NCI-H460 (cell line): ENCODE data around the gene CASP9. TPM values are rescaled to one million over a fixed set of nuclear protein-coding genes. Genes with fewer than 3 reads are reported as not detected.

ENCODE experiments used
- DNase-seq: peaks from one replicate; pipeline ENCODE4 v3.0.0-alpha.2; 2016; ENCODE audit warnings: low read depth; ENCODE audit errors: extremely low read depth
- small RNA-seq, 2 experiments: library from RNA; depleted of rRNA; stranded (forward); fragments of <200 nt; gene quantifications; one replicate each; pipeline ENCODE3, GENCODE V24; 2014
- total RNA-seq: library from RNA; depleted of rRNA; stranded (reverse); fragments of >200 nt; shearing (Covaris generic); gene quantifications from 2 replicates; pipeline ENCODE4 v1.2.3, GENCODE V29; 2014; rRNA removed

CASP9 gene
- total RNA-seq, 1 experiment from 2014 or later: 18.0 TPM

DNA sequence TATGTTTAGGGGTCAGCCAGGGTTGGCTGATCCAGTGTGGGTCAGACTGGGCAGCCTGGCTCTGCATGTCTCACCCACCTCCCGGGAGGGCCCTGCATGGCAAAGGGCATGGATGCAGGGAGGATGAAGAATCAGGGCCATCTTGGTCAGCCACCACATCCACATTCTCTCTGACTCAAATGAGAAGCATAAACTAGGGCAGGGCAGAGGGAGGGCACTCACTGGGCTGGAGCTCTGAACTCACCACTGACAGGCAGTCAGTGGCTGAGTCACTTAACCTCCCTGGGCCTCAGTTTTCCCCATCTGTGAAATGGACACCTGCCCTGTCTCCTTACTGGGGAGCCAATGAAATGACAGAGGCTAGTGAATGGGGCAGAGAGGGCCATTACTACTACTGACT lies 71.8 kb downstream of the CASP9 start:
- no peak for DNase-seq

DNA sequence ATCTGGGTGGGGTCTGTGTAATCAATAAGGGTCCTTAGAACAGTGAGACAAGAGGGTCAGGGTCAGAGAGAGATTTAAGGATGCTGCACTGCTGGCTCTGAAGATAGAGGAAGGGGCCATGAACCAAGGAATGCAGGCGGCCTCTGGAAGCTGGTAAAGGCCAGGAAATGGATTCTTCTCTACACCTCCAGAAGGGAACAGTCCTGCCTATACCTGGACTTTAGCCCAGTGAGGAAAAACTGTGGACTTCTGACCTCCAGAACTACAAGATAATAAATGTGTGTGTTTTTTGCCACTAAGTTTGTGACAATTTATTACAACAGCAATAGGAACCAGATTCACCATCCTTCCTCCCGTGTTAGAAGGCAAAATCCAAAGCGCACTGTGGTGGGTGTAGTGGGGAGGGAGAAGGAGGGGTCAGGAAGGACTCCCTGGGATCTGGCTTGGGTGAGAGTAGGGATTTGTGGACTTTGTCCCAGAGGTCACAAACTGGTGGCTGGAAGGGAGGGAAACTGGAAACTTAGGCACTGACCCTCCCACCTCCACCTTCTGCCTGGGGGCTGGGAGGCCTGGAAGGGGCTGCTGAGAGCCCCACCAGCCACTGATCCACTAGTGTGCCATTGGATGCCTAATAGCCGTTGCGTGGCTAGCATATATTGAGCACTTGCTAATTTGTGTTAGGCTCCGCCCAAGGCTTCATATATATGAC lies 72.8 kb downstream of the CASP9 start:
- DNase-seq: no peak

DNA sequence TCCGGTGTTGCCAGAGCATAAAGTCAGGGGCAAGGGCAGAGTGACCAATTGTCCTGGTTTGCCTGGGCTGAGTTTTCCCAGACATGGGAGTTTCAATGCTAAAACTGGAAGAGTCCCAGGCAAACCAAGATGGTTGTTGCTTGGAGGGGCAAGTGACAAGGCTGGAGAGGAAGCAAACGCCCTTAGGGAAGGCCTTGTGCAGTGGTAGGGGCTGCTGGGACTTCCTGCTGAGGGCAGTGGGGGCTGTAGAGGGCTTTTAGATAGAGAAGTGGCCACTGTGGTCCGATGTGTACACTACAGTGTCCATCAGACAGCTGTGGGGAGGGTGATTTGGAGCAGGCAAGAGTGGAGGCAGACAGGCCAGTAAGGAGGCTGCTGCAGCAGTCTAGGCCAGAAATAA lies 74.4 kb downstream of the CASP9 start:
- no peak for DNase-seq

DNA sequence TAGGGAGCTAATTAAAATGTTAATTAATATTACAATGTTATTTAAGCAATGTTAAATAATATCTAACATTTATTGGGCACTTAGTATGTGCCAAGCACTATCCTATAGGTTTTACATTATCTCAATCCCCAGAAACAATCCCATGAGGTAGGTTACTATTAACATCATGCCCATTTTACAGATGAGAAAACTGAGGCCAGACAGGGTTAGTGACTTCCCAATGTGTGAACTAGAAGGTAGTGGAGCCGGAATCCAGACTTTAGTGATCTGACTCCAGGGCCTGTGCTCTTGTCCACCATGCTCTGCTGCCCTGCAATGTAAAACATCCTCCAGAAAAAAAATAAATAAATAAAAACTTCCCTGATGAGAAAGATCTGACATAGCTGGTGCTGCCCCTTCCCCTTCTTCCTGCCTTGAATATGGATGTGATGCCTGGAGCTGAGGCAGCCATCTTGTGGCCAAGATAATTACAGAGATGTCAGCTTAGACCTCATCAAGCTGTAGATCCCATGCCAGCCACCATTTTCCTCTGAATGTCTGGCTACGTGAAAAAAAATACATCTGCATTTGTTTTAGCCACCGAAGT lies 75.0 kb downstream of the CASP9 start:
- DNase-seq: no peak

DNA sequence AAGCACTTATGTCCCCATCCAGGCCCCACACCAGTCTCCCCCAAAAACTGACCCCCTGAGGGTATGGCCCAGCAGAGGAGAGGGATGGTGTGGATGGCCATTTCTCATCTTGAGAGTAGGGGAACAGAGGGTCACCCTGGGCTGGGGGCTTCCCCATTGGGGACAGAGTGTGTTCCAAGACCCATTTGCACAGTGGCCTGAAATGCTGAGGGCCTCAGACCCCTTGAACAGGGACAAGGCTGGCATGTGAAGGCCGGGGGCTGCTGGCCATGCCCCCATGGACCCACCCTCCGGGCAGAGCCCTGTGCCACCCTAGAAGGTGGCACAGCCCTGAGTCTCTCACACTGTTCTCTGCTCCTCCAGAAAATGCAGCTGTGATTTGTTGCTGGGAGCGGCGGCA lies 77.8 kb downstream of the CASP9 start:
- DNase-seq: no peak

DNA sequence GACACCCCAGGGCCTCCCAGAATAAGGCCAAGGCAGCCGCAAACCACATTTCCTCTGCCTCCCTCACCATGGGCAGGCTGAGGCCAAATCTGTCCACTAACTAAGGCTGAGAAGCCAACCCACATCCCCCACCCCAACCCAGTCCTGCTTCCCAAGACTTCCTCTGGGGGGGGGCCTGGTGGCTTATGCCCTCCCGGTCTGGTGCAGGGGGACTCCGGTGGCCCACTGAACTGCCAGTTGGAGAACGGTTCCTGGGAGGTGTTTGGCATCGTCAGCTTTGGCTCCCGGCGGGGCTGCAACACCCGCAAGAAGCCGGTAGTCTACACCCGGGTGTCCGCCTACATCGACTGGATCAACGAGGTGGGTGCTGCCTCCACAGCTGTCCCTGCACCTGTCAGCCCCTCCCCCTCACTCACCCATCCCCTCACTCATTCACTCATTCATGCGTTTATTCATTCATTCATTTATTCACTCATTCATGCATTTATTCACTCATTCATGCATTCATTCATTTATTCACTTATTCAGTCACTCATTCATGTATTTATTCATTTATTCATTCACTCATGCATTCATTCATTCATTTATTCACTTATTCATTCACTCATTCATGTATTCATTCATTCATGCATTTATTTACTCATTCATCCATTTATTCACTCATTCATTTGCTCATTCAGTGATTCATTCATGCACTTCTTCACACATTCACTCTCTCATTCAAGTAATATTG lies 78.5 kb downstream of the CASP9 start:
- no peak for DNase-seq

DNA sequence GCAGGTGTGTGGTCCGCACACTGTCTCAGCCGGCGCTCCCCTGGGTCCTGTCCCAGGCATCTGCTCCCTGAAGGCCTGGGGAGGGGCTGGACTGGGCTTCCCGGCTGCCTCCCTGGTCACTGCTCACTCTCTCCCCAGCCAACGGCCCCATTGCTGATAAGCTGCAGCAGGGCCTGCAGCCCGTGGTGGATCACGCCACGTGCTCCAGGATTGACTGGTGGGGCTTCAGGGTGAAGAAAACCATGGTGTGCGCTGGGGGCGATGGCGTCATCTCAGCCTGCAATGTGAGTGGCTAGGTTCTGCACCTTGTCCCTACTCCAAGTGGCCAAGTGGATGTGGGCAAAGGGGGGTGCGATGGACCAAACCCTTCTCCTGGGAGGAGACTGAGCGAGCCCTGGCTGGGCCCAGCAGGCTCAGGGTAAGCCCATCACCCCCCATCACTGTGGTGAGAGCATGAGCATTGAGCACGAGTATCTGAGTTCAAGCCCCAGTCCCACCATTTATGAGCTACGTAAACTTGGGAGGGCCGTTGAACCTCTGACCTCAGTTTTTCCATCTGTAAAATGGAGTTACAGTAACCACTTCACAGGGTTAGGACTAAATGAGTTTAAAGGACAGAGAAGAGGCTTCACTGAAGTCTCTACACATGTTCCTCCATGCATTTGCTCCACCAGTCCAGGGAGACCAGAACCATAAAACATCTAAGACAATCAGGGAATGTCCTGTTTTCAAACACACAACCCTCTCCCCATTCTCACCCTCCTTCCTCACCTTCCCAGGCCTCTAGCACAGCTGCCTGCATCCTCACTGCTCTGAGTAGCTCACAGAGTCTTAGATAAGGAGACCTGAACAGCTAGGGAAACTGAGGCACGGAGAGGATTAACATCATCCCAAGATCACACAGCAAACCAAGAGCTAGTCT lies 79.3 kb downstream of the CASP9 start:
- no peak for DNase-seq

DNA sequence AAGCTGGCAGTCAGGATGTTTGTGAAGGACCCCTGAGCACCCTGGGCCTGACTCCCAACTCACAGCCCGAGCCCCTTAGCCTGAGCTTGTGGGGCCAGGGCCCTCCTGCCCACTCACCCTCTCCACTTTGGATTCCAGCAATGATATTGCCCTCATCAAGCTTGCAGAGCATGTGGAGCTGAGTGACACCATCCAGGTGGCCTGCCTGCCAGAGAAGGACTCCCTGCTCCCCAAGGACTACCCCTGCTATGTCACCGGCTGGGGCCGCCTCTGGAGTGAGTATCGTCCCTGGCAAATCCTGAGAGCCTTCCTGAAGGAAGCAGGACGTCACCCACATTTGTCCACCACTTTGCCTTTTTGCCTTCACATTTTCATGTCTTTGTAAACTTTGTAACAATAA lies 80.7 kb downstream of the CASP9 start:
- no peak for DNase-seq

DNA sequence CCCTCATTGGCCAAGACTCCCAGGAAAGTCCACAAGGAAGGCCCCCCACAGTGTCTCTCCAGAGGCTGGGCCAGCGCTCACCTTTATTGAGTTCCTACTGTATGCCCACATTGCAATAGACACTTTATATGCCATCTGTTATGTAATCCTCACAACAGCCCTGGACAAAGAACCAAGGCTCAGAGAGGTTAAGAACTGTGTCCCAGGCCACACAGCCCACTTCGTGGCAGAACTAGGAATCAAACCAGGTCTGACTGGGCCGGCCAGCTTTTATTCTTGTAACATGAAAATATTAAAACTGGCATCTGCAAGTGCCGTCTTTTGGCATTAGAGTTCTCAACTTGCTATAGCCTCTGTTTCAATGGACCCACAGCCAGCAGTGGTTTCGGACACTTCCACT lies 81.3 kb downstream of the CASP9 start:
- DNase-seq: no peak

DNA sequence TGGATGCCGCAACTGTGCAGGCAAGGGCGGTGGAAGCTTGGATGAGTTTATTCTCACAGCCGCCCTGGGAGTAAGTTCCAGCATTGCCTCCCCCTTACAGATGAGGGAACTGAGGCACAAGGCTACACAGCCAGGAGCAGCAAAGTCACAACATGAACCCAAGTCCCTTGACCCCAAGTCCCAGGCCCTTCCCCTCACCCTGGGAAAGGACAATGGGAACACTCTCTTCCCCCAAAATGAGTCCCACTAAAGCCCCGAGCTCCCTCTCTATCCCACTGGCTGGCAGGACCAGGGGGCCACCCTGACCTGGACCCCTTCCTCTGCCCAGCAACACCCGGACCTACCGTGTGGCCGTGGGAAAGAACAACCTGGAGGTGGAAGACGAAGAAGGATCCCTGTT lies 81.9 kb downstream of the CASP9 start:
- no peak for DNase-seq

Small RNAs within 50 kb of the gene (small RNA-seq; reads per million reads assigned to genes)
- 0 to 0.12 reads per million in 2 experiments for gene SCARNA21B

Other genes with a start within 250 kb of the CASP9 start
- gene EFHD2, start 114.3 kb downstream of the CASP9 start, total RNA-seq: 212 and 236 TPM in 2 replicates
- not detected in 2 replicates for gene CTRC, start 85.8 kb downstream of the CASP9 start, total RNA-seq
- not detected in 2 replicates for gene CELA2A, start 67.5 kb downstream of the CASP9 start, total RNA-seq
- not detected in 2 replicates for gene CELA2B, start 48.1 kb downstream of the CASP9 start, total RNA-seq
- 15.0 and 15.9 TPM in 2 replicates for gene DNAJC16, start 2.6 kb upstream of the CASP9 start, total RNA-seq
- 4.0 and 4.2 TPM in 2 replicates for gene AGMAT, start 60.8 kb upstream of the CASP9 start, total RNA-seq
- 7.8 and 9.8 TPM in 2 replicates for gene DDI2, start 93.2 kb upstream of the CASP9 start, total RNA-seq
- gene PLEKHM2, start 160.1 kb upstream of the CASP9 start, total RNA-seq: 20.6 and 21.0 TPM in 2 replicates
- 0.12 TPM in 1 of 2 replicates, not detected in the other for gene SLC25A34, start 212.0 kb upstream of the CASP9 start, total RNA-seq
- not detected in 2 replicates for gene TMEM82, start 218.3 kb upstream of the CASP9 start, total RNA-seq
- gene FBLIM1, start 234.6 kb upstream of the CASP9 start, total RNA-seq: 3.6 and 4.1 TPM in 2 replicates